H1 (cell line): Measurements from ENCODE around the gene KCNIP2. TPM values are rescaled to one million over a fixed set of nuclear protein-coding genes. Genes with fewer than 3 reads are reported as not detected.

Experiments
- CTCF ChIA-PET: fragments of 300-600 bp; sonication (Branson Sonifier 250); formaldehyde crosslinking; loops from one replicate; lab custom pipeline; 2021; ENCODE audit not compliant: partially characterized antibody; lab: Charles Lee
- POLR2A ChIA-PET: fragments of 300-600 bp; sonication (Branson Sonifier 250); formaldehyde crosslinking; loops from one replicate; lab custom pipeline; 2021; ENCODE audit warnings: inconsistent platforms; ENCODE audit not compliant: partially characterized antibody; lab: Charles Lee
- DNase-seq, 2 experiments: peaks; one replicate each; pipeline versions ENCODE4 v3.0.0 to v3.0.0-alpha.2; 2010 to 2022; ENCODE audit warnings: low spot score in 2 of 2, low read depth in 1 of 2, mixed read lengths in 1 of 2
- FAIRE-seq: peaks from 2 replicates; lab custom pipeline; 2011; peaks lifted over from hg19 to GRCh38; lab: Jason Lieb, UNC
- H2AFZ ChIP-seq: 2 replicates; pipeline ENCODE4 v1.8.1; 2012; ENCODE audit warnings: low read length, inconsistent platforms
- H2AK5ac ChIP-seq: 2 replicates; pipeline ENCODE4 v1.6.1; 2013; ENCODE audit warnings: low read depth, low read length
- H2BK120ac ChIP-seq: replicated peaks from 2 replicates; pipeline ENCODE3; 2013; ENCODE audit warnings: low read depth, low read length, inconsistent platforms
- H2BK12ac ChIP-seq: 2 replicates; pipeline ENCODE4 v1.6.1; 2013; ENCODE audit warnings: low read depth, low read length
- H2BK15ac ChIP-seq: 2 replicates; pipeline ENCODE4 v1.6.1; 2013; ENCODE audit warnings: low read length
- H2BK20ac ChIP-seq: 2 replicates; pipeline ENCODE4 v1.6.1; 2013; ENCODE audit warnings: low read length
- H2BK5ac ChIP-seq: 2 replicates; pipeline ENCODE4 v1.6.1; 2013; ENCODE audit warnings: low read depth, low read length
- H3K14ac ChIP-seq: 2 replicates; pipeline ENCODE4 v1.6.1; 2013; ENCODE audit warnings: inconsistent platforms; ENCODE audit not compliant: insufficient read length
- H3K18ac ChIP-seq: 2 replicates; pipeline ENCODE4 v1.6.1; 2013; ENCODE audit warnings: low read length; ENCODE audit errors: extremely low read depth
- H3K23ac ChIP-seq: 2 replicates; pipeline ENCODE4 v1.6.1; 2013; ENCODE audit warnings: inconsistent platforms; ENCODE audit not compliant: insufficient read length
- H3K23me2 ChIP-seq: 2 replicates; pipeline ENCODE4 v1.6.1; 2013; ENCODE audit warnings: low read depth, low read length
- H3K27ac ChIP-seq: 2 replicates; pipeline ENCODE4 v1.6.1; 2011; ENCODE audit warnings: low read depth, low read length, inconsistent platforms
- H3K27me3 ChIP-seq, 4 experiments: replicated peaks in 1 of 4; 1 replicate in 1 of 4; 2 replicates in 3 of 4; pipeline versions ENCODE4 v1.6.1 to v1.8.1; 2011 to 2013; ENCODE audit warnings: low read length in 3 of 4, mild to moderate bottlenecking in 3 of 4, inconsistent platforms in 2 of 4, mixed read lengths in 2 of 4, moderate library complexity in 1 of 4; ENCODE audit not compliant: control insufficient read depth in 3 of 4, insufficient read depth in 3 of 4; ENCODE audit errors: extremely low read depth in 1 of 4
- H3K36me3 ChIP-seq, 4 experiments: 2 replicates each; pipeline versions ENCODE4 v1.6.1 to v1.8.1; 2011 to 2013; ENCODE audit warnings: mild to moderate bottlenecking in 4 of 4, low read length in 3 of 4, moderate library complexity in 2 of 4, control low read depth in 1 of 4, inconsistent platforms in 1 of 4; ENCODE audit not compliant: insufficient read depth in 4 of 4, control insufficient read depth in 2 of 4
- H3K4ac ChIP-seq: replicated peaks from 2 replicates; pipeline ENCODE3; 2013; ENCODE audit warnings: low read length, low read depth, mixed read lengths, inconsistent platforms; ENCODE audit not compliant: insufficient read length
- H3K4me1 ChIP-seq, 4 experiments: replicated peaks in 1 of 4; 1 replicate in 1 of 4; 2 replicates in 3 of 4; pipeline versions ENCODE4 v1.6.1 to v1.8.1; 2011 to 2013; ENCODE audit warnings: low read length in 3 of 4, inconsistent platforms in 2 of 4, mixed read lengths in 1 of 4; ENCODE audit not compliant: insufficient read depth in 4 of 4, control insufficient read depth in 3 of 4
- H3K4me2 ChIP-seq, 2 experiments: 2 replicates each; pipeline versions ENCODE4 v1.6.1 to v1.8.1; 2011 to 2013; ENCODE audit warnings: low read depth in 2 of 2, low read length in 2 of 2, control low read depth in 1 of 2, inconsistent platforms in 1 of 2, mild to moderate bottlenecking in 1 of 2; ENCODE audit not compliant: insufficient read depth in 1 of 2
- H3K4me3 ChIP-seq, 4 experiments: fragments of 200-600, 300-600 bp in 1 of 4; sonication (generic), shearing (Covaris generic), sonication (Bioruptor Twin) in 1 of 4; 2 replicates each; pipeline versions ENCODE4 v1.5.1 to v1.8.1; 2011 to 2016; ENCODE audit warnings: low read length in 4 of 4, low read depth in 3 of 4, control low read depth in 2 of 4, inconsistent platforms in 2 of 4, mild to moderate bottlenecking in 2 of 4, mixed read lengths in 1 of 4, moderate library complexity in 1 of 4; ENCODE audit not compliant: insufficient read depth in 2 of 4; ENCODE audit errors: extremely low read depth in 1 of 4
- H3K56ac ChIP-seq: replicated peaks from 2 replicates; pipeline ENCODE3; 2013; ENCODE audit warnings: low read depth, mild to moderate bottlenecking, mixed read lengths, low read length, inconsistent platforms; ENCODE audit not compliant: insufficient read length
- H3K79me1 ChIP-seq: 2 replicates; pipeline ENCODE4 v1.6.1; 2013; ENCODE audit warnings: low read depth, low read length, control low read depth
- H3K79me2 ChIP-seq, 2 experiments: 2 replicates each; pipeline versions ENCODE4 v1.6.1 to v1.8.1; 2012 to 2013; ENCODE audit warnings: low read length in 2 of 2, mild to moderate bottlenecking in 2 of 2, inconsistent platforms in 1 of 2; ENCODE audit not compliant: insufficient read depth in 2 of 2, control insufficient read depth in 1 of 2
- H3K9ac ChIP-seq, 4 experiments: replicated peaks in 1 of 4; 1 replicate in 1 of 4; 2 replicates in 3 of 4; pipeline versions ENCODE4 v1.6.1 to v1.8.1; 2011 to 2013; ENCODE audit warnings: low read depth in 3 of 4, low read length in 3 of 4, control low read depth in 2 of 4, mild to moderate bottlenecking in 2 of 4, moderate library complexity in 2 of 4, inconsistent platforms in 1 of 4; ENCODE audit errors: extremely low read depth in 1 of 4
- H3K9me3 ChIP-seq, 2 experiments: 2 replicates each; pipeline versions ENCODE4 v1.6.1 to v1.8.1; 2012 to 2013; ENCODE audit warnings: mild to moderate bottlenecking in 2 of 2, moderate library complexity in 2 of 2, control low read depth in 1 of 2, inconsistent platforms in 1 of 2, low read depth in 1 of 2, low read length in 1 of 2, mixed read lengths in 1 of 2; ENCODE audit not compliant: insufficient read depth in 2 of 2
- H4K20me1 ChIP-seq, 2 experiments: replicated peaks in 1 of 2; 2 replicates each; pipeline versions ENCODE3 to v1.8.1; 2011 to 2013; ENCODE audit warnings: inconsistent platforms in 2 of 2, low read length in 2 of 2, mild to moderate bottlenecking in 1 of 2; ENCODE audit not compliant: insufficient read depth in 2 of 2, control insufficient read depth in 1 of 2
- H4K5ac ChIP-seq: 2 replicates; pipeline ENCODE4 v1.6.1; 2013; ENCODE audit warnings: low read length, low read depth, mixed read lengths, inconsistent platforms; ENCODE audit not compliant: insufficient read length
- H4K8ac ChIP-seq: 2 replicates; pipeline ENCODE4 v1.8.0; 2013; ENCODE audit warnings: mild to moderate bottlenecking, moderate library complexity, low read length, inconsistent platforms; ENCODE audit not compliant: insufficient read depth; ENCODE audit errors: extremely low read depth
- H4K91ac ChIP-seq: replicated peaks from 2 replicates; pipeline ENCODE3; 2013; ENCODE audit warnings: low read length, mixed read lengths, inconsistent platforms; ENCODE audit not compliant: insufficient read length
- KDM1A ChIP-seq: fragments of 200-600, 300-600 bp; sonication (generic); IDR thresholded peaks from 2 replicates; pipeline ENCODE4 v1.7.1; 2016; ENCODE audit warnings: mild to moderate bottlenecking, low read length, borderline replicate concordance
- WGBS, 2 experiments: shearing (Covaris generic) in 1 of 2; methylation state at CpG; one replicate each; pipeline versions ENCODE4 v1.1.6 to v1.1.7; 2013 to 2015; ENCODE audit warnings: low lambda C conversion rate in 2 of 2, mixed read lengths in 2 of 2, inconsistent platforms in 1 of 2, low coverage in 1 of 2, missing lambda C conversion rate in 1 of 2; ENCODE audit not compliant: insufficient replicate concordance in 2 of 2, insufficient coverage in 1 of 2, insufficient read length in 1 of 2; ENCODE audit errors: extremely low coverage in 1 of 2, missing lambda C conversion rate in 1 of 2; 5-methylcytosine and 5-hydroxymethylcytosine counted together
- polyA plus RNA-seq, 7 experiments: library from polyadenylated mRNA; depleted of rRNA in 3 of 7; stranded (reverse) in 5 of 7; unstranded in 2 of 7; fragments of >200 nt in 5 of 7; fragments of 200-250 nt in 2 of 7; gene quantifications; 1 replicate in 5 of 7; 2 replicates in 1 of 7; 4 replicates in 1 of 7; pipeline versions ENCODE4 v1.2.1 to v1.2.3, GENCODE V29; 2011 to 2013; ENCODE audit warnings: missing spikeins in 2 of 7, mixed read lengths in 2 of 7
- total RNA-seq: library from RNA; stranded (reverse); fragmentation: NEBNext Ultra II Directional; extraction: Animal tissue kit (Norgen Biotek cat#: 25700); gene quantifications from 2 replicates; pipeline ENCODE4 v1.2.1, GENCODE V29; 2021
- TF ChIP-seq, protein P1 (sequence below): IDR thresholded peaks from 2 replicates; pipeline ENCODE4 v1.6.1; 2012; ENCODE audit warnings: inconsistent platforms
- TF ChIP-seq, protein P2 (sequence below): IDR thresholded peaks from 2 replicates; pipeline ENCODE4 v1.6.1; 2012; ENCODE audit warnings: inconsistent platforms

KCNIP2 gene
- total and polyA plus RNA-seq, 2 of the 8 experiments (the other 6 are each of a cell fraction or from before 2014, with no cell fraction given): 2.7 to 6.0 TPM

DNA sequence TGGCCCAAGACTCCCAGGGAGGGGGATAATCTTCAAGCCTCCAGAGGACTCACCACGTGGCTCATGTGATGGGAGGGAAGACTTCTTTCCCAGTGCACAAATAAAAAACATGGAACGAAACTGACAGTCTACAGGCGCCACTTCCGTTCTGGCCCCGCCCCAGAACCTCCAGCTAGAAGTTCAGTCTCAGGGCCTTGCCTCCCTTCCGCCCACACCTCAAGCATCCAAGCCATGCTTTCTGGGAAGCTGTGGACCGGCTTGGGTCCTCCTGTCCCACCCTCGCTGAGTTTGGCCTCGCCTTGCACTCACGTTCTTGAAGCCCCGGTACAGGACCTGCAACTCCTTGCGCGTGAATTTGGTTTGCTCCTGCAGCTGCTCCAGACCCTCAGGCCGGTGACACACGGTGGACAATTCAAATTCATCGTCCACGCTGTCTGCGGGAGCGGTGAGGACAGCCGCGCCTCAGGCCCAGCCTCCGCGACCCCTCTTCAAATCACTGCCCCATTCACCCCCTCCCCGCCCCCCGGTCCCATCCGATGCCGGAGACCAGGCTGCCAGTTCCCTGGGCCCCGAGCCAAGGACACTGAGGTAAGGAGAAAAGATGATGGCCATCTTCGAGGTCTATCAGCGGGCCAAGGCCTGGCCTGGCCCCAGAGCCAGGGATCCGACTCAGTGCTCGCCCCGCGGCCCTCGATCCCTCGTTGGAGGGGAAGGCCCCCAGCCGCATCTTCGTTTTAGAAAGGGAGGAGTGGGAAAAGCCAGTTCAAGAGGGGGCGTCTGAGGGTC is 14.6 kb downstream of the KCNIP2 start:
- peaks cover 4 to 15% of the 10 kb centered on the region in 2 experiments for H4K20me1 ChIP-seq
- H3K27me3 ChIP-seq: no peaks in the 10 kb centered on the region
- no peak for FAIRE-seq
- H3K4me2 ChIP-seq: peak overlapping the region; percentile 66 to 94
- H2BK120ac ChIP-seq: no peak overlapping the region
- H3K79me1 ChIP-seq: peaks cover 2% of the 10 kb centered on the region; the same call in 1 of the 2 replicates
- peaks cover 7 to 21% (median 15%) of the 10 kb centered on the region in 4 experiments for H3K4me1 ChIP-seq
- H4K5ac ChIP-seq: no peak overlapping the region
- no peak overlapping the region for H4K8ac ChIP-seq
- 70% methylated on average over 33 of the region's 39 CpGs; no CpG with 5 or more reads in 1 of the 2 experiments for WGBS, 2 experiments
- no peak overlapping the region for H3K14ac ChIP-seq
- ChIA-PET CTCF (interaction anchor here (1.0 to 4.3 kb wide), 4 partner anchors 12 to 604 kb away, joined by 4 to 24 read pairs (median 5); partner anchors contain the start of gene KCNIP2), POLR2A (interaction anchor here (0.6 to 9.8 kb wide), 5 partner anchors 11 to 286 kb away, joined by 3 to 100 read pairs (median 3); partner anchors contain the start of gene OGA)
- DNase-seq: no peak
- H4K91ac ChIP-seq: no peak overlapping the region
- H3K36me3 ChIP-seq: no peaks in the 10 kb centered on the region; a peak in 1 of 8 replicates
- no peaks in the 10 kb centered on the region for H3K79me2 ChIP-seq
- H3K4ac ChIP-seq: no peak overlapping the region
- H2BK15ac ChIP-seq: no peak overlapping the region
- no peak overlapping the region for H3K56ac ChIP-seq
- no peak overlapping the region for H3K9ac ChIP-seq
- H3K4me3 ChIP-seq: peak overlapping the region in 3 of 4 experiments; percentile 30 to 55 (median 36); a peak in 5 of 8 replicates
- no peak overlapping the region for H3K18ac ChIP-seq
- no peak overlapping the region for H2BK5ac ChIP-seq
- H2AK5ac ChIP-seq: no peak overlapping the region
- no peaks in the 10 kb centered on the region for H3K9me3 ChIP-seq
- no peak overlapping the region for H2AFZ ChIP-seq
- no peak overlapping the region for H3K23ac ChIP-seq
- peaks cover 12% of the 10 kb centered on the region for H3K23me2 ChIP-seq
- H3K27ac ChIP-seq: no peak overlapping the region
- H2BK20ac ChIP-seq: no peak overlapping the region
- TF ChIP-seq, protein P1, sequence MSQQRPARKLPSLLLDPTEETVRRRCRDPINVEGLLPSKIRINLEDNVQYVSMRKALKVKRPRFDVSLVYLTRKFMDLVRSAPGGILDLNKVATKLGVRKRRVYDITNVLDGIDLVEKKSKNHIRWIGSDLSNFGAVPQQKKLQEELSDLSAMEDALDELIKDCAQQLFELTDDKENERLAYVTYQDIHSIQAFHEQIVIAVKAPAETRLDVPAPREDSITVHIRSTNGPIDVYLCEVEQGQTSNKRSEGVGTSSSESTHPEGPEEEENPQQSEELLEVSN: 0 out of 2 replicates have a peak, but pooled peaks have one; percentile 23
- TF ChIP-seq, protein P2, sequence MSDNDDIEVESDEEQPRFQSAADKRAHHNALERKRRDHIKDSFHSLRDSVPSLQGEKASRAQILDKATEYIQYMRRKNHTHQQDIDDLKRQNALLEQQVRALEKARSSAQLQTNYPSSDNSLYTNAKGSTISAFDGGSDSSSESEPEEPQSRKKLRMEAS: peak; percentile 36; the same call in 1 of the 2 replicates
- no peak for TF ChIP-seq KDM1A
- no peak overlapping the region for H2BK12ac ChIP-seq
